GM19455 (cell line): Measurements from ENCODE around the gene AXIN2.

Source experiments
- ATAC-seq: cut with Tn5 transposase; IDR thresholded peaks from one replicate; pipeline ENCODE4 v1.9.1; 2021; ENCODE audit not compliant: unreplicated experiment

AXIN2 gene

GRCh38 chr17:65561452-65562205, at the start of gene AXIN2:
AXIN2 (minus strand) TSS chr17:65561648; CDS start chr17:65558620, 3,028 bp downstream.
- peak; percentile 86 for ATAC-seq

GRCh38 chr17:65609749-65610148, 48.3 kb upstream of the AXIN2 start:
- ATAC-seq, result no peak

- ATAC-seq, result no peak
Observed at GRCh38 chr17:65609286-65609685, 47.8 kb upstream of the AXIN2 start.

GRCh38 chr17:65604070-65604469, 42.6 kb upstream of the AXIN2 start:
- ATAC-seq, result no peak

GRCh38 chr17:65601881-65602280, 40.4 kb upstream of the AXIN2 start:
- no peak for ATAC-seq

GRCh38 chr17:65601145-65601544, 39.7 kb upstream of the AXIN2 start:
- no peak for ATAC-seq

- ATAC-seq, result no peak
Observed at GRCh38 chr17:65600518-65600917, 39.1 kb upstream of the AXIN2 start.

- ATAC-seq, result no peak
Observed at GRCh38 chr17:65599650-65600049, 38.2 kb upstream of the AXIN2 start.

GRCh38 chr17:65598746-65599145, 37.3 kb upstream of the AXIN2 start:
- no peak for ATAC-seq

- ATAC-seq, result no peak
Observed at GRCh38 chr17:65595071-65595656, 33.7 kb upstream of the AXIN2 start.

- no peak for ATAC-seq
Observed at GRCh38 chr17:65593855-65594845, 32.7 kb upstream of the AXIN2 start.

GRCh38 chr17:65593092-65593854, 31.8 kb upstream of the AXIN2 start:
- no peak for ATAC-seq

GRCh38 chr17:65592125-65592965, 30.9 kb upstream of the AXIN2 start:
- no peak for ATAC-seq

GRCh38 chr17:65589321-65589720, 27.9 kb upstream of the AXIN2 start:
- ATAC-seq, result no peak

GRCh38 chr17:65588181-65588808, 26.8 kb upstream of the AXIN2 start:
- no peak for ATAC-seq

GRCh38 chr17:65587534-65588180, 26.2 kb upstream of the AXIN2 start:
- ATAC-seq, result no peak

GRCh38 chr17:65586899-65587298, 25.5 kb upstream of the AXIN2 start:
- ATAC-seq, result no peak

- no peak for ATAC-seq
Observed at GRCh38 chr17:65584604-65585521, 23.4 kb upstream of the AXIN2 start.
